Hematopoietic multipotent progenitor cell treated with erythropoietin and hydrocortisone succinate and interleukin-3 and kit ligand, for 15 days (in vitro differentiated cells): Measurements from ENCODE around the gene PDGFC.

Experiments used
- DNase-seq: peaks from one replicate; pipeline ENCODE4 v3.0.0-alpha.2; 2015; ENCODE audit warnings: low spot score

PDGFC gene

GRCh38 chr4:156782491-156782890 is 189.1 kb downstream of the PDGFC start:
- DNase-seq = no peak

DNA sequence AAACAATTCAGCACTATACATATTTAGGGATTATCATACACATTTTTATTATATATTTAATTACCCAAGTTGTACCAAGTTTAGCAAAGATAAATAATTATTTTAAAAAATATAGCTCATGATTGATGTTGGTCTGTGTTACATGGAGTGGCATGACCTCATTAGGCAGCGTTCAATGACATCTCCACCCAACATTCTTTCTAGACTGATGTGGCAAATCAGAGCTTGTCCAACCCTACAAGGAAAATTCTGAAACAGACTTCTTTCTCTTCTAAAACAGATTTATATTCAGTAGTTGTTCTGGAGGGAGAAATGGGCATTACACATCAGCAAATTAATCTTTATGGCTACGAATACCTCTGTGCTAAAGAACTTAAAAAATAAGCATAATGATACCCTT is 189.7 kb downstream of the PDGFC start:
- DNase-seq = no peak

GRCh38 chr4:156779774-156780173 is 191.8 kb downstream of the PDGFC start:
- no peak for DNase-seq

DNA sequence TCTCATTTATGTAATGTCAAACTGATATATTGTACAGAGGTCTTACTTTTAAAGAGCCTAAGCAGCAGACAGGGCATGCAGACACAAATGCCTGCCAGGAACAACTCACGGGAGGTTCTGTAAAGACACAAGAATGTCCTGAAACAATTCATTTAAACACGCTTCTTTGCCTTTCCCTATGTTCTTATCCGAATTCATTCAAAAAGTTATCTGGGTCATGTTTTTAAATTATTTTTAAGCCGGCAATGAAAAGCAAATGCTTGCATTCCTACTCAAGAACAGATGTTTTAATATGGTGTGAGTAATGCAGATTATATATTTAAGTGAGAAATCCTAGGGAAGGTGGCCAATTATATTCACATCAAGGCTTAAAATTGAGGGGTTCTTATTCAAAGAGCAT is 192.6 kb downstream of the PDGFC start:
- no peak for DNase-seq

GRCh38 chr4:156778606-156779005 is 193.0 kb downstream of the PDGFC start:
- no peak for DNase-seq

DNA sequence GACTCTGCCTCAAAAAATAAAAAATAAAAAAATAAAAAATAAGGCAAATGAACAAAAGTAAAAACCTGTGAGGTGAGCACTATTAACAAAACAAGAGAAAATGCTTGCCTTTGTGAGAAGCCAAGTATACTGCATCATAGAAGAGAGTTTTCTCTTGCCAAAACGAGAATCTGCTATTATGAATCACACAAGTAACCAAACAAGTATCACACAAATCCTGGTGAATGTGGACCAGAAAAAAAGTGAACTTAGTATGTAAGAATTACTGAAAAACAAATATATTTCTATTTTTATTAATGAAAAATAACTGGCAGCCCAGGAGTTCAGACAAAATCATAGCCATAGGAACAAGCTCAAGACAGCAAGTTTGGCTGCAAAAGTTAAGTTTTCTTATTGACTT is 193.5 kb downstream of the PDGFC start:
- no peak for DNase-seq

- no peak for DNase-seq
These were observed 195.8 kb downstream of the PDGFC start for GRCh38 chr4:156775813-156776212.

DNA sequence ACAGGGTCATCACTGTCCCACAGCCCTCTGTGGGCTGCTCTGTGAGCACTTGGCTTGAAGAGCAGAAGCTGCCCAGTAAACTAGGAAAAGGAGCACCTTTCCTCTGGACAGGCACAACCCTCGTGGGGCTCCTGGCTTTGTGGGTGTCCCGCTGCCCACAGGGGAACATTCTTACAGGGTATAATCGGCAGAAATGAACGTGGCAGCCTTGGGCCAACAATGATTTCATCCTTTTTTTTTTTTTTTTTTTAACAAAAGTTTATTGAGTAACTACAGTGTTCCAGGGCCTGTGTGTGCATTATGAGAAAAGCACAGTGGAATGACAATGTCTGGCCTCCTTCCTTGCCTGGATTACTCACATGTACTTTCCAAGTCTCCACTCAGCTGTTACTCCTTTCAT is 197.2 kb downstream of the PDGFC start:
- DNase-seq = no peak

DNA sequence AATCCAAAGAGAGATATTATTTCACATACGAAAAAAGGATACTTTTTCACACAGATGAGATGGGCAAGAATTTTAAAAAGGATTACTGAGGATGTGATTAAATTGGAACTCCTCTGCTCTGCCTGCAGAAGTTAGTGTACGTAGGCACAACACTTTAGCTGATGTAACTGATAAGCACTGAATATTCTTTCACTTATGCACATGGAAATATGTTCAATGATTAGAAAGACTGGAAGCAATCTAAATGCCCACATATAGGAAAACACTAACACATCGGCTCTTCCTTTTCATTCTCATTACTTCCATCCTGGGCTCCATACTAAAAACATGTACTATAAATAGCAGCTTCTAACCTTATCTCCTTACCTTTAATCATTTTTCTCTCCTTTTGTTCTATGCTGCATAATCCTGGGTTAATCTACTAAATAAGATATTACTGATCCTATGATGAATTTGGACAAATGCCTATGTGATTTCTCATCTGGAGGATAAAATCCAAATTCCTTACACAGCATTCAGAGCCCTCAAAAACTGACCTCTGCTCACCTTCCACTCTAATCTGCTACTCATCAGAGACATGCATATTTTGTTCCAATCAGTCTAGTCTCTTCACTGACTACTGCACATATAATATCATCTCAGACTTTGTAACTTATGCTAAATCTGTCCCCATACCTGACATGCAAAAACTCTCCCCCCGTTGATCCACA is 197.8 kb downstream of the PDGFC start:
- no peak for DNase-seq

DNA sequence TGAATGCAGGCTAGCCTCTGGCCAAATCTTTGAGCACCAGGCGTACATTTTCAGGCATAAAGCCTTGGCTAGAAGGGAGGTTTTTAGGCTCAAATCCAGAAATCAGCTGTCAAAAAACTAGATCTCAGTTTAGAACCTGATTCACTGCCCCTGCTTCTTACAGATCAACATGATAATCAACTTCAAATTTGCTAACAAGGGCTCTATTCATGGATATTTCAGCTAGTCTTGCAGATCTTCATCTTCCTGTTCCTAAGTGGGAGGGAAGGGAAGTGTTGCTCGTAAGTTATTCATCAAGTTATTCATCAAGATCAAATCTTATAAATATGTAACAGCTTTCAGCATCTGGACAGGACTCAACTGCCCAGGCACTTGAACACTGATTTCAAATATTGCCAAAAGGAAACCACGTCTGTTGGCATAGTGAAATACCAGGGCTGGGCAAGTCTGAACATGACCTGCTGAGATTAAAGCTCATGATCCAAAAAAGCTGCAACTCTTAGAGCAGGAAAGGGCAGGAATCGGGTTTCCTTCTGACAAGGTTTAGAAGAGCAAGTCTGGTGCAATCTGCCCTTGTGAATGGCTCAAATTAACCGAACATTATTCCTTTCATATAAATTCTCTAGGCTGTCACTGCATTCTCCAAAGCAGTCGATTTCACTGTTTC is 200.3 kb downstream of the PDGFC start:
- no peak for DNase-seq

GRCh38 chr4:156770140-156770539 is 201.5 kb downstream of the PDGFC start:
- DNase-seq = no peak

- no peak for DNase-seq
These were observed 203.6 kb downstream of the PDGFC start for GRCh38 chr4:156767911-156768415.

GRCh38 chr4:156766846-156767245 is 204.8 kb downstream of the PDGFC start:
- DNase-seq = no peak

GRCh38 chr4:156765277-156765676 is 206.3 kb downstream of the PDGFC start:
- DNase-seq = no peak

DNA sequence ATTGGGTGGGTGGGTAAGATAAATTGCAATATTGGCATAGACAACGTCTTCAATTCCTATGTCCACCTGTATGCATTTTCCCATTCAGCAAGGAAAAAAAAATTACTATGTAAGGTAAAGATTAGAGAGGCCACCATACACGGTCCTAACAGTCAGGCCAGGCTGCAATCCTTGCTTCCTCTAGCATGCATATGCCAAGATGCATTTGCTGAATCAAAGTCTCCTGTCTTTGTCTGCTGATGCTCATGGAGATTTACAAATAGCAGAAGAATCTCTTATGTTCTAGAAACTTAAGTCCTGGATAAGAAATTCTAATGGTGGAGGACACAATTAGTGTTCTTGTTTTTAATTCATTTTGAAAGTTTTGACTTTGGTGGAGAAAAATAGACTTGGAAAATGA is 206.8 kb downstream of the PDGFC start:
- no peak for DNase-seq

DNA sequence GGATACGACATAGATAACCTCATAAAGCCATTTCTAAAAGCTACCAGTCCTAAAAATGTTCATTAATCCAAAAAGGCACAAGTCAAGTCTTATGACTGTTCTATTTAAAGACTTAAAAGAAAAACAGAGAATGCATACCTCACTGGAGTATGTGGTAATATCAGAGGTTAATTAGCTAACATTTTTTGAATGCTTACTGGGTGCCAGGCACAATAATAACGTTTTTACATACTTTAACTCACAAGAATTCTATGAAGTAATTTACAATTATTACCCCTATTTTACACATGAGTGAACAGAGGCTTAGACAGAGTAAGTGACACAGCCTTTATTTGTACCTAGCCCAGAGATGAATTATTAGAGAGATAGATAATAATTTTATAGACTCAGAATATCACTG is 207.5 kb downstream of the PDGFC start:
- DNase-seq = no peak

- no peak for DNase-seq
These were observed 208.1 kb downstream of the PDGFC start for GRCh38 chr4:156763511-156763910.

- DNase-seq = no peak
These were observed 208.7 kb downstream of the PDGFC start for GRCh38 chr4:156762851-156763250.

- DNase-seq = no peak
These were observed 215.5 kb downstream of the PDGFC start for GRCh38 chr4:156756118-156756517.

DNA sequence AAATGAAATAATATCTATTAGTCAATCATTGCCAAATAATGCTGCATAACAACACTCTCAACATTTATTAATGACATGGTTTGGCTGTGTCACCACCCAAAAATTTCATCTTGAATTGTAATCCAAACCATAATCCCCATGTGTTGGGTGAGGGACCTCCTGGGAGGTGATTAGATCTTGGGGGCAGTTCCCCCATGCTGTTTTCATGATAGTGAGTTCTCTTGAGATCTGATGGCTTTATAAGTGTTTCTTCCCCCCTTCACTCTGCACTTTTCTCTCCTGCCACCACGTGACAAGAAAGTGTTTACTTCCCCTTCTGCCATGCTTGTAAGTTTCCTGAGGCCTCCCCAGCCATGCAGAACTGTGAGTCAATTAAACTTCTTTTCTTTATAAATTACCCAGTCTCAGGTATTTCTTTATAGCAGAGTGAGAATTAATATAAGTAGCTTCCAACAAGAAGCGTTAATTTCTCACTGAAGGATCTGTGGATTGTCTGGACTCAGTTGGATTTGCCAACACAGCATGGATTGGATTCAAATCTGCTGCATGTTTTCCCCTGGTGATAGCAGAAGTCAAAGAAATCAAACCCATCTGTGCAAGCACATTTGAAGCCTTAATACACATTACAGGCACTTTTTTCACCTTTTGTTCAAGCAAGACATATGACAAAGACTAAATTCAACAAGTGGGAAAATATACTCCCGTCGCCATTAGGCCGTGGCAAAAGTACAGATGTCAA is 216.6 kb downstream of the PDGFC start:
- no peak for DNase-seq

DNA sequence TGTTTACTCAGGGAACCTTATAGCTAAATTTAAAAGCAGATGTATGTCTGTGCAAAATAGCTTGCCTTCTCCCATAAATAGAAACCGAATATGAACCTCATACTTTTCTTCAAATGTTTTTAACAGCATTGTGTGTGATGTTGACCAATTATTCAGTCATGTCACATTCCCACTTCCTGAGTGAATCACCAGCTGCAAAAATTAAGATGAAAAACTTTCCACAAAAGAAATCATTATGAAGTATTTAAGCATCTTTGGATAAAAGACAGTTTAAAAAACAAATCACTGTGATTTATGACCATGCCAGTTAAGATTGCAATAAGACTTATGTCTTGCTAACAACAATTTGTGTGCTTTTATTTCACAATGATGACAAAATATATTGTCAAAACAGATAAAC is 220.1 kb downstream of the PDGFC start:
- DNase-seq = no peak

DNA sequence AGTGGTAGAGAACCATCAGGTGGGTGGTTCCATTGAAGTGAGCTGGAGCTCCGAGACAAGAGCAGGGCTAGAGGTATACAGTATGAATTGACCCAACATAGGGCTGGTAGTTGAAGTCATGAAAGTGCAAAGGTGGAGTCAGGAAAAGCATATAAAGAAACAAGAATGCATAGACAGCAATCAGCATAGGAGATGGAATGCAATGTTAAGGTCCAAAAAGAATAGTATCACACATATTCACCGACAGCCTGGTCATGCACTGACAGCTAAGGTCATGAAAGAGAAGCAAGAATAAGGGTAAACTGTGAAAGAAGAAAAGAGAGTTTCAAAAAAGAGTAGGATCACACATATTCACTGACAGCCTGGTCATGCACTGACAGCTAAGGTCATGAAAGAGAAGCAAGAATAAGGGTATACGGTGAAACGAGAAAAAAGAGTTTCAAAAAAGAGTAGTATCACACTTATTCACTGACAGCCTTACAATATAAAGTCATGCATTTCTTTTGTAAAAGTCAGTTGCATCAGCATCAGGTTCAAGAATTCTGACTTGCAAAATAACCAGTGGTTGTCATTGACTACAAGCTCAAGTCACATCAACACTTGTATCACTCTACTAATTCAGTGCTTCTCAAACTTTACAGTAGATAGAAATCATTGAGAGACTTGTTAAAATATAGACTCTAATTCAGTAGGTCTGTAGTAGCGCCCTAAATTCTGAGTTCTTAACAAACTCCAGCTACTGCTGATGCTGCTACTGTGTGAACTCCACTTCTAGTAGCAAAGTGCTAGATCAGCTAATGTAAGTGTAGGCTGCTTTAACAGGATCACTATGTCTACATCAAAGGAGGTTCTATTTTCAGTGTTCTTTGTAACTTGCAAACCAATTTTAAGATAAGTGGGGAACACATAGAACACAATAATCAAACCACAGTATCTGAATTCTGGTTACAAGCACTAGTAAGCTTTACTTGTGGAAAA is 221.9 kb downstream of the PDGFC start:
- no peak for DNase-seq
